Endodermal cell (in vitro differentiated cells): ENCODE measurements around the gene PCSK4. TPM values are rescaled to one million over a fixed set of nuclear protein-coding genes. Genes with fewer than 3 reads are reported as not detected.
"Not testable (repeated sequence)": the region's sequence is repeated elsewhere in the genome, so short reads cannot be mapped to it uniquely, and the experiment has no call there.

Experiments used
- DNase-seq: peaks from one replicate; pipeline ENCODE4 v3.0.0-alpha.2; 2017
- H3K27ac ChIP-seq: 2 replicates; pipeline ENCODE4 v1.5.1; 2013; ENCODE audit warnings: mild to moderate bottlenecking, low read depth, low read length, moderate library complexity
- H3K27me3 ChIP-seq: 2 replicates; pipeline ENCODE4 v1.6.1; 2013; ENCODE audit warnings: mild to moderate bottlenecking, low read length, moderate library complexity; ENCODE audit not compliant: insufficient read depth, control insufficient read depth, poor library complexity, severe bottlenecking
- H3K36me3 ChIP-seq: 2 replicates; pipeline ENCODE4 v1.7.0; 2013; ENCODE audit warnings: mild to moderate bottlenecking, low read length, moderate library complexity; ENCODE audit not compliant: control insufficient read depth, insufficient read depth
- H3K4me1 ChIP-seq: one replicate; pipeline ENCODE4 v1.7.0; 2013; ENCODE audit warnings: low read length; ENCODE audit not compliant: control insufficient read depth, insufficient read depth
- H3K4me3 ChIP-seq: 2 replicates; pipeline ENCODE4 v1.5.1; 2013; ENCODE audit warnings: mild to moderate bottlenecking, low read length, moderate library complexity
- H3K9ac ChIP-seq: 2 replicates; pipeline ENCODE4 v1.6.1; 2013; ENCODE audit warnings: mild to moderate bottlenecking, low read length, moderate library complexity; ENCODE audit not compliant: poor library complexity, severe bottlenecking; ENCODE audit errors: extremely low read depth
- H3K9me3 ChIP-seq: 2 replicates; pipeline ENCODE4 v1.6.1; 2013; ENCODE audit warnings: mild to moderate bottlenecking, low read length, moderate library complexity; ENCODE audit not compliant: control insufficient read depth
- H3K27ac Mint-ChIP-seq: 2 replicates; pipeline ENCODE4 v1.8.0; 2020; ENCODE audit warnings: mixed read lengths
- H3K27me3 Mint-ChIP-seq: 2 replicates; pipeline ENCODE4 v1.8.0; 2021; ENCODE audit warnings: mild to moderate bottlenecking, mixed read lengths; ENCODE audit not compliant: insufficient read depth
- H3K36me3 Mint-ChIP-seq: 2 replicates; pipeline ENCODE4 v1.8.0; 2020; ENCODE audit warnings: low read depth, mixed read lengths
- H3K4me1 Mint-ChIP-seq: 2 replicates; pipeline ENCODE4 v1.8.0; 2020; ENCODE audit warnings: mixed read lengths
- H3K4me3 Mint-ChIP-seq: 2 replicates; pipeline ENCODE4 v1.8.0; 2020; ENCODE audit warnings: mild to moderate bottlenecking, moderate library complexity, mixed read lengths
- H3K9me3 Mint-ChIP-seq: 2 replicates; pipeline ENCODE4 v1.8.0; 2020; ENCODE audit warnings: mild to moderate bottlenecking, mixed read lengths
- CTCF ChIP-seq: fragments of 200-600 bp; sonication (generic); conservative IDR thresholded peaks from 2 replicates; pipeline ENCODE4 v1.5.0; 2021; ENCODE audit warnings: antibody characterized with exemption, mild to moderate bottlenecking
- WGBS, 2 experiments: methylation state at CpG; one replicate each; pipeline versions ENCODE4 v1.1.5 to v1.1.7; 2013; ENCODE audit warnings: missing lambda C conversion rate in 2 of 2, mixed read lengths in 1 of 2; ENCODE audit not compliant: insufficient coverage in 1 of 2, insufficient read length in 1 of 2; 5-methylcytosine and 5-hydroxymethylcytosine counted together
- total RNA-seq, 2 donors: library from RNA; stranded (reverse); fragmentation: NEBNext Ultra II Directional in 1 of 2; extraction: Animal tissue kit (Norgen Biotek cat#: 25700) in 1 of 2; gene quantifications; 2 replicates in 1 of 2; 3 replicates in 1 of 2; pipeline ENCODE4 v1.2.1, GENCODE V29; 2021

PCSK4 gene
- total RNA-seq, 2 donors from 2014 or later, result 25.2 to 31.6 TPM

GRCh38 chr19:1501200-1501595 is 11.0 kb upstream of the PCSK4 start:
- peaks cover 8% of the 10 kb centered on the region for H3K9me3 ChIP-seq
- Mint-ChIP-seq H3K27me3 (peaks cover 40% of the 10 kb centered on the region), H3K4me3 (no peak overlapping the region), H3K4me1 (peaks cover 2% of the 10 kb centered on the region), H3K36me3 (peaks cover 7% of the 10 kb centered on the region), H3K27ac (no peak overlapping the region), H3K9me3 (peaks cover 24% of the 10 kb centered on the region)
- H3K9ac ChIP-seq, result no peak overlapping the region
- peaks cover 16% of the 10 kb centered on the region for H3K27me3 ChIP-seq
- H3K4me1 ChIP-seq, result no peaks in the 10 kb centered on the region
- TF ChIP-seq CTCF, result no peak
- H3K4me3 ChIP-seq, result no peak overlapping the region
- WGBS, 2 experiments, result 89 to 92% methylated on average over 3 to 9 of the region's 9 CpGs
- H3K27ac ChIP-seq, result no peak overlapping the region
- no peaks in the 10 kb centered on the region for H3K36me3 ChIP-seq
- DNase-seq, result no peak

GRCh38 chr19:1499231-1499630 is 9.1 kb upstream of the PCSK4 start:
- H3K9me3 ChIP-seq, H3K36me3 ChIP-seq, H3K4me3 Mint-ChIP-seq, H3K36me3 Mint-ChIP-seq, H3K27me3 ChIP-seq, H3K4me3 ChIP-seq, H3K4me1 Mint-ChIP-seq, H3K27ac Mint-ChIP-seq, H3K27ac ChIP-seq, H3K9ac ChIP-seq, DNase-seq, H3K4me1 ChIP-seq: not testable (repeated sequence)
- Mint-ChIP-seq H3K27me3 (peaks cover 30% of the 10 kb centered on the region), H3K9me3 (peaks cover 19% of the 10 kb centered on the region)
- 96% methylated on average over 4 of the region's 34 CpGs; no CpG with 5 or more reads in 1 of the 2 experiments for WGBS, 2 experiments

- no peak overlapping the region for H3K27ac Mint-ChIP-seq
These were observed 7.6 kb upstream of the PCSK4 start for GRCh38 chr19:1497578-1498235.

More at GRCh38 chr19:1497578-1498235, 7.6 kb upstream of the PCSK4 start:
- H3K27ac ChIP-seq, result no peak overlapping the region
- peaks cover under 1% of the 10 kb centered on the region for H3K27me3 ChIP-seq
- TF ChIP-seq CTCF, result no peak
- H3K4me3 ChIP-seq, result no peak overlapping the region
- peaks cover 8% of the 10 kb centered on the region for H3K9me3 ChIP-seq
- Mint-ChIP-seq H3K4me1 (peaks cover 2% of the 10 kb centered on the region), H3K9me3 (peaks cover 19% of the 10 kb centered on the region), H3K27me3 (peaks cover 28% of the 10 kb centered on the region), H3K36me3 (peaks cover 2% of the 10 kb centered on the region), H3K4me3 (no peak overlapping the region)
- H3K9ac ChIP-seq, result no peak overlapping the region
- 87 to 92% methylated on average over 17 to 25 of the region's 25 CpGs for WGBS, 2 experiments
- no peaks in the 10 kb centered on the region for H3K36me3 ChIP-seq
- DNase-seq, result no peak
- no peaks in the 10 kb centered on the region for H3K4me1 ChIP-seq
